Stimulated activated naive B cell treated with anti-CD40 and anti-IgM and Interleukin-4, amounts not matched to agents 10 μg/mL and 1 μg/mL and 100 μg/mL, for 72 hours (primary cell): Measurements from ENCODE around the gene C7orf25.
"Not testable (repeated sequence)": the region's sequence is repeated elsewhere in the genome, so short reads cannot be mapped to it uniquely, and the experiment has no call there.

Experiments
- ATAC-seq, 2 donors: fragments of 150-1000 bp; cut with Tn5 transposase; replicated peaks; 2 replicates each; pipeline ENCODE4 v1.10.0; 2021; ENCODE audit warnings: moderate library complexity in 1 of 2
- DNase-seq: peaks from one replicate; pipeline ENCODE4 v3.0.0; 2021
- H3K27ac Mint-ChIP-seq: one replicate; pipeline ENCODE4 v1.8.0; 2022; ENCODE audit warnings: mild to moderate bottlenecking, mixed read lengths
- H3K27me3 Mint-ChIP-seq, 2 donors: one replicate each; pipeline ENCODE4 v1.8.0; 2022; ENCODE audit warnings: mixed read lengths in 2 of 2
- H3K36me3 Mint-ChIP-seq, 2 donors: one replicate each; pipeline ENCODE4 v1.8.0; 2022; ENCODE audit warnings: mixed read lengths in 2 of 2, mild to moderate bottlenecking in 1 of 2
- H3K4me1 Mint-ChIP-seq, 2 donors: one replicate each; pipeline ENCODE4 v1.8.0; 2022; ENCODE audit warnings: mixed read lengths in 2 of 2, mild to moderate bottlenecking in 1 of 2
- H3K4me3 Mint-ChIP-seq, 2 donors: one replicate each; pipeline ENCODE4 v1.8.0; 2022; ENCODE audit warnings: mild to moderate bottlenecking in 2 of 2, mixed read lengths in 2 of 2, moderate library complexity in 1 of 2
- H3K9me3 Mint-ChIP-seq, 2 donors: one replicate each; pipeline ENCODE4 v1.8.0; 2022; ENCODE audit warnings: mixed read lengths in 2 of 2, mild to moderate bottlenecking in 1 of 2

The C7orf25 gene

GRCh38 chr7:42914421-42915045 is 2.7 kb upstream of the C7orf25 start:
- no peak for ATAC-seq
- H3K4me3 Mint-ChIP-seq = no peak overlapping the region
- H3K27me3 Mint-ChIP-seq = no peaks in the 10 kb centered on the region
- H3K27ac Mint-ChIP-seq = peak overlapping the region; percentile 67
- DNase-seq = no peak
- H3K4me1 Mint-ChIP-seq = peaks cover 13 to 37% of the 10 kb centered on the region in 2 donors
- no peaks in the 10 kb centered on the region for H3K9me3 Mint-ChIP-seq
- peaks cover 26 to 58% of the 10 kb centered on the region in 2 donors for H3K36me3 Mint-ChIP-seq

- DNase-seq (no peak), ATAC-seq (no peak)
- no peak overlapping the region for H3K27ac Mint-ChIP-seq
- H3K4me1 Mint-ChIP-seq = peaks cover 13 to 37% of the 10 kb centered on the region in 2 donors
- no peaks in the 10 kb centered on the region for H3K27me3 Mint-ChIP-seq
- peaks cover 22 to 53% of the 10 kb centered on the region in 2 donors for H3K36me3 Mint-ChIP-seq
- H3K4me3 Mint-ChIP-seq = no peak overlapping the region
- H3K9me3 Mint-ChIP-seq = no peaks in the 10 kb centered on the region
Measured at GRCh38 chr7:42914009-42914408, 2.1 kb upstream of the C7orf25 start.

GRCh38 chr7:42913591-42913990 is 1.7 kb upstream of the C7orf25 start:
- H3K4me1 Mint-ChIP-seq = peaks cover 13 to 37% of the 10 kb centered on the region in 2 donors
- H3K4me3 Mint-ChIP-seq = no peak overlapping the region
- no peak for DNase-seq

GRCh38 chr7:42910306-42910705 is 1.6 kb downstream of the C7orf25 start:
- H3K27me3 Mint-ChIP-seq = no peaks in the 10 kb centered on the region
- H3K9me3 Mint-ChIP-seq = no peaks in the 10 kb centered on the region
- ATAC-seq (no peak), DNase-seq (no peak)
- no peak overlapping the region for H3K4me3 Mint-ChIP-seq
- H3K4me1 Mint-ChIP-seq = peaks cover 17 to 44% of the 10 kb centered on the region in 2 donors
- H3K27ac Mint-ChIP-seq = no peak overlapping the region
- peaks cover 10 to 32% of the 10 kb centered on the region in 2 donors for H3K36me3 Mint-ChIP-seq

More at GRCh38 chr7:42913591-42913990, 1.7 kb upstream of the C7orf25 start:
- H3K27me3 Mint-ChIP-seq = no peaks in the 10 kb centered on the region
- no peak for ATAC-seq
- H3K36me3 Mint-ChIP-seq = peaks cover 17 to 49% of the 10 kb centered on the region in 2 donors
- no peaks in the 10 kb centered on the region for H3K9me3 Mint-ChIP-seq
- H3K27ac Mint-ChIP-seq = no peak overlapping the region

GRCh38 chr7:42907316-42907715 is 4.6 kb downstream of the C7orf25 start:
- H3K4me3 Mint-ChIP-seq = no peak overlapping the region
- H3K9me3 Mint-ChIP-seq = no peaks in the 10 kb centered on the region
- H3K27me3 Mint-ChIP-seq = no peaks in the 10 kb centered on the region
- DNase-seq (no peak), ATAC-seq (no peak)
- H3K36me3 Mint-ChIP-seq = peaks cover 3 to 13% of the 10 kb centered on the region in 2 donors
- H3K27ac Mint-ChIP-seq = no peak overlapping the region
- H3K4me1 Mint-ChIP-seq = peaks cover 12 to 35% of the 10 kb centered on the region in 2 donors

GRCh38 chr7:42906181-42906580 is 5.7 kb downstream of the C7orf25 start:
- H3K27ac Mint-ChIP-seq = no peak overlapping the region

GRCh38 chr7:42902331-42902730 is 9.5 kb downstream of the C7orf25 start:
- Mint-ChIP-seq H3K27me3 (no peaks in the 10 kb centered on the region), H3K9me3 (no peaks in the 10 kb centered on the region), H3K27ac (no peak overlapping the region), H3K4me3 (no peak overlapping the region), H3K4me1 (peaks cover 1 to 8% of the 10 kb centered on the region in 2 donors), H3K36me3 (no peaks in the 10 kb centered on the region)
- DNase-seq (no peak), ATAC-seq (no peak)

More at GRCh38 chr7:42906181-42906580, 5.7 kb downstream of the C7orf25 start:
- DNase-seq (no peak), ATAC-seq (no peak)
- H3K27me3 Mint-ChIP-seq = no peaks in the 10 kb centered on the region
- H3K4me3 Mint-ChIP-seq = no peak overlapping the region
- no peaks in the 10 kb centered on the region for H3K9me3 Mint-ChIP-seq
- peaks cover 3 to 9% of the 10 kb centered on the region in 2 donors for H3K36me3 Mint-ChIP-seq
- peaks cover 9 to 26% of the 10 kb centered on the region in 2 donors for H3K4me1 Mint-ChIP-seq

- ATAC-seq (no peak), DNase-seq (no peak)
- Mint-ChIP-seq H3K27ac (no peak overlapping the region), H3K9me3 (no peaks in the 10 kb centered on the region), H3K36me3 (peaks cover 0 to 5% of the 10 kb centered on the region in 2 donors), H3K4me1 (peaks cover 3 to 9% of the 10 kb centered on the region in 2 donors), H3K4me3 (no peak overlapping the region), H3K27me3 (peaks cover 0 to 4% of the 10 kb centered on the region in 2 donors)
Measured at GRCh38 chr7:42900842-42901241, 11.0 kb downstream of the C7orf25 start.

GRCh38 chr7:42893346-42894240 is 18.3 kb downstream of the C7orf25 start:
- no peak for DNase-seq
- Mint-ChIP-seq H3K9me3 (peaks cover 11 to 15% of the 10 kb centered on the region in 2 donors), H3K27me3 (peaks cover 0 to 5% of the 10 kb centered on the region in 2 donors), H3K4me1 (peaks cover 6 to 18% of the 10 kb centered on the region in 2 donors), H3K27ac (no peak overlapping the region), H3K36me3 (peaks cover 14 to 19% of the 10 kb centered on the region in 2 donors), H3K4me3 (no peak overlapping the region)
- ATAC-seq = no peak

- Mint-ChIP-seq H3K27ac (no peak overlapping the region), H3K9me3 (no peaks in the 10 kb centered on the region), H3K27me3 (no peaks in the 10 kb centered on the region), H3K4me1 (peaks cover 22 to 45% of the 10 kb centered on the region in 2 donors), H3K4me3 (peak overlapping the region; percentile 36 to 90), H3K36me3 (no peaks in the 10 kb centered on the region)
- ATAC-seq (no peak), DNase-seq (no peak)
Measured at GRCh38 chr7:42886893-42887505, 24.9 kb downstream of the C7orf25 start.

GRCh38 chr7:42886129-42886528 is 25.7 kb downstream of the C7orf25 start:
- DNase-seq (no peak), ATAC-seq (no peak)
- H3K9me3 Mint-ChIP-seq = no peaks in the 10 kb centered on the region
- H3K4me1 Mint-ChIP-seq = peaks cover 24 to 47% of the 10 kb centered on the region in 2 donors
- no peak overlapping the region for H3K27ac Mint-ChIP-seq
- no peaks in the 10 kb centered on the region for H3K27me3 Mint-ChIP-seq
- no peaks in the 10 kb centered on the region for H3K36me3 Mint-ChIP-seq
- H3K4me3 Mint-ChIP-seq = no peak overlapping the region

GRCh38 chr7:42885183-42885582 is 26.7 kb downstream of the C7orf25 start:
- peaks cover 24 to 47% of the 10 kb centered on the region in 2 donors for H3K4me1 Mint-ChIP-seq
- ATAC-seq, H3K36me3 Mint-ChIP-seq, H3K9me3 Mint-ChIP-seq, DNase-seq, H3K4me3 Mint-ChIP-seq, H3K27me3 Mint-ChIP-seq, H3K27ac Mint-ChIP-seq: not testable (repeated sequence)

- peaks cover 22 to 42% of the 10 kb centered on the region in 2 donors for H3K4me1 Mint-ChIP-seq
- H3K27ac Mint-ChIP-seq = no peak overlapping the region
- H3K36me3 Mint-ChIP-seq = no peaks in the 10 kb centered on the region
- DNase-seq (no peak), ATAC-seq (peak; percentile 32 to 50)
- H3K4me3 Mint-ChIP-seq = no peak overlapping the region
- no peaks in the 10 kb centered on the region for H3K9me3 Mint-ChIP-seq
- H3K27me3 Mint-ChIP-seq = no peaks in the 10 kb centered on the region
Measured at GRCh38 chr7:42883950-42884349, 27.9 kb downstream of the C7orf25 start.

- no peak overlapping the region for H3K4me3 Mint-ChIP-seq
- no peaks in the 10 kb centered on the region for H3K36me3 Mint-ChIP-seq
- DNase-seq (no peak), ATAC-seq (no peak)
- H3K27me3 Mint-ChIP-seq = no peaks in the 10 kb centered on the region
- peaks cover 8 to 27% of the 10 kb centered on the region in 2 donors for H3K4me1 Mint-ChIP-seq
- H3K27ac Mint-ChIP-seq = no peak overlapping the region
- no peaks in the 10 kb centered on the region for H3K9me3 Mint-ChIP-seq
Measured at GRCh38 chr7:42880392-42880791, 31.5 kb downstream of the C7orf25 start.
